ENCODE results near the gene KCNK3. TPM values are rescaled to one million over a fixed set of nuclear protein-coding genes. Genes with fewer than 3 reads are reported as not detected.

Gene KCNK3
- total and polyA plus RNA-seq, 2 of the 13 experiments (the other 11 are each of a cell fraction or from before 2014, with no cell fraction given), result not detected

GRCh38 chr2:26691881-26692278, 642 bp upstream of the KCNK3 start (continued):
- TF ChIP-seq ELF3 (CRISPR knock-in tag; IDR thresholded peaks at IDR 0.05) (no peak), SATB2 (CRISPR knock-in tag; IDR thresholded peaks at IDR 0.05) (no peak), TP53 (CRISPR knock-in tag; conservative IDR thresholded peaks at IDR 0.05) (no peak), CEBPG (CRISPR knock-in tag; IDR thresholded peaks at IDR 0.05) (no peak), ZFP41 (CRISPR knock-in tag; IDR thresholded peaks at IDR 0.05; ENCODE audit: borderline replicate concordance) (no peak), SRY (CRISPR knock-in tag; IDR thresholded peaks at IDR 0.05) (no peak), KAT2B (IDR thresholded peaks at IDR 0.05; ENCODE audit: borderline replicate concordance, low read depth, low read length) (no peak), ATF7-NPFF (CRISPR knock-in tag; IDR thresholded peaks at IDR 0.05; ENCODE audit: low read depth) (no peak), HMGXB4 (CRISPR knock-in tag; IDR thresholded peaks at IDR 0.05; ENCODE audit: borderline replicate concordance in 1 of 2, low read depth in 1 of 2) (no peak), ZNF543 (CRISPR knock-in tag; IDR thresholded peaks at IDR 0.05) (no peak), ATF7 (IDR thresholded peaks at IDR 0.05) (no peak), ATF7 (CRISPR knock-in tag; IDR thresholded peaks at IDR 0.05) (no peak)

Measured in HepG2 (cell line).